Measurements from ENCODE around the gene PARVA. TPM values are rescaled to one million over a fixed set of nuclear protein-coding genes. Genes with fewer than 3 reads are reported as not detected.

The PARVA gene
- total and polyA plus RNA-seq, 2 of the 8 experiments (the other 6 are each of a cell fraction or from before 2014, with no cell fraction given) = 3.1 to 13.5 TPM

GRCh38 chr11:12441231-12441861 is 64.0 kb downstream of the PARVA start:
- no peak for FAIRE-seq
- no peak overlapping the region for H3K18ac ChIP-seq (ENCODE audit: extremely low read depth, low read length)
- H2BK120ac ChIP-seq (replicated peaks; ENCODE audit: low read depth, low read length) = no peak overlapping the region
- no peak overlapping the region for H3K23ac ChIP-seq (ENCODE audit: insufficient read length)
- H3K9me3 ChIP-seq (ENCODE audit: insufficient read depth in 2 of 2, low read depth in 1 of 2, low read length in 1 of 2) = 0 out of 4 replicates have a peak, but pooled peaks cover 0 to 4% of the 10 kb centered on the region in 2 experiments
- no peak overlapping the region for H2BK12ac ChIP-seq (ENCODE audit: low read depth, low read length)
- no peak overlapping the region for H3K9ac ChIP-seq (replicated peaks in 1 of 4; ENCODE audit: extremely low read depth in 1 of 4, low read depth in 3 of 4, low read length in 3 of 4)
- no peak overlapping the region for H3K56ac ChIP-seq (replicated peaks; ENCODE audit: insufficient read length, low read depth, low read length)
- no peak overlapping the region for H2BK5ac ChIP-seq (ENCODE audit: low read depth, low read length)
- H3K4ac ChIP-seq (replicated peaks; ENCODE audit: insufficient read length, low read depth, low read length) = no peak overlapping the region
- no peaks in the 10 kb centered on the region for H3K27me3 ChIP-seq (replicated peaks in 1 of 4; ENCODE audit: control insufficient read depth in 3 of 4, extremely low read depth in 1 of 4, insufficient read depth in 3 of 4, low read length in 3 of 4)
- H3K79me2 ChIP-seq (ENCODE audit: control insufficient read depth in 1 of 2, insufficient read depth in 2 of 2, low read length in 2 of 2) = no peaks in the 10 kb centered on the region
- H2AK5ac ChIP-seq (ENCODE audit: low read depth, low read length) = no peak overlapping the region
- no peaks in the 10 kb centered on the region for H3K36me3 ChIP-seq (ENCODE audit: control insufficient read depth in 2 of 4, insufficient read depth in 4 of 4, low read length in 3 of 4)
- peaks cover 0 to 3% (median 0%) of the 10 kb centered on the region in 4 experiments; a peak in 2 of 7 replicates for H3K4me1 ChIP-seq (replicated peaks in 1 of 4; ENCODE audit: control insufficient read depth in 3 of 4, insufficient read depth in 4 of 4, low read length in 3 of 4)
- H4K20me1 ChIP-seq (replicated peaks in 1 of 2; ENCODE audit: control insufficient read depth in 1 of 2, insufficient read depth in 2 of 2, low read length in 2 of 2) = no peaks in the 10 kb centered on the region
- WGBS, 2 experiments (ENCODE audit: extremely low coverage in 1 of 2, insufficient coverage in 1 of 2, insufficient read length in 1 of 2, insufficient replicate concordance in 2 of 2, low coverage in 1 of 2, low lambda C conversion rate in 2 of 2, missing lambda C conversion rate in 1 of 2) = 92% methylated on average over 7 of the region's 7 CpGs; no CpG with 5 or more reads in 1 of the 2 experiments
- CTCF ChIA-PET (ENCODE audit: partially characterized antibody) = interaction anchor here (0.8 to 1.5 kb wide), 6 partner anchors 12 to 1521 kb away, joined by 3 to 7 read pairs (median 4); no protein-coding TSS in a partner anchor
- no peak overlapping the region for H4K91ac ChIP-seq (replicated peaks; ENCODE audit: insufficient read length, low read length)
- no peak overlapping the region for H4K5ac ChIP-seq (ENCODE audit: insufficient read length, low read depth, low read length)
- H3K27ac ChIP-seq (ENCODE audit: low read depth, low read length) = no peak overlapping the region
- no peaks in the 10 kb centered on the region for H3K79me1 ChIP-seq (ENCODE audit: low read depth, low read length)
- H2BK15ac ChIP-seq (ENCODE audit: low read length) = no peak overlapping the region
- no peak overlapping the region for H3K4me2 ChIP-seq (ENCODE audit: insufficient read depth in 1 of 2, low read depth in 2 of 2, low read length in 2 of 2)
- H4K8ac ChIP-seq (ENCODE audit: extremely low read depth, insufficient read depth, low read length) = no peak overlapping the region
- no peak overlapping the region for H2AFZ ChIP-seq (ENCODE audit: low read length)
- no peaks in the 10 kb centered on the region; the same call in 1 of the 2 replicates for H3K23me2 ChIP-seq (ENCODE audit: low read depth, low read length)
- DNase-seq (ENCODE audit: low read depth in 1 of 2, low spot score in 2 of 2) = no peak
- H2BK20ac ChIP-seq (ENCODE audit: low read length) = no peak overlapping the region
- H3K4me3 ChIP-seq (ENCODE audit: extremely low read depth in 1 of 4, insufficient read depth in 2 of 4, low read depth in 3 of 4, low read length in 4 of 4) = no peak overlapping the region
- POLR2A ChIA-PET (ENCODE audit: partially characterized antibody) = interaction anchor here (0.7 kb wide), 1 partner anchor 43 kb away, joined by 3 read pairs; no protein-coding TSS in a partner anchor
- H3K14ac ChIP-seq (ENCODE audit: insufficient read length) = no peak overlapping the region
- TF ChIP-seq ZNF274 (IDR thresholded peaks at IDR 0.05; ENCODE audit: borderline replicate concordance, extremely low read depth, low read length) = no peak
- TF ChIP-seq BACH1 (IDR thresholded peaks at IDR 0.05; ENCODE audit: low read length) = no peak
- no peak for TF ChIP-seq BCL11A (IDR thresholded peaks at IDR 0.05; ENCODE audit: low read depth in 2 of 2, low read length in 2 of 2)
- TF ChIP-seq TAF7 (optimal IDR thresholded peaks at IDR 0.05; ENCODE audit: borderline replicate concordance, low read depth, low read length) = no peak
- TF ChIP-seq GTF2F1 (IDR thresholded peaks at IDR 0.05; ENCODE audit: borderline replicate concordance, low read depth, low read length) = no peak
- TF ChIP-seq PHF8 (conservative IDR thresholded peaks at IDR 0.05; ENCODE audit: low read depth, low read length) = no peak
- no peak for TF ChIP-seq KDM5A (IDR thresholded peaks at IDR 0.05; ENCODE audit: low read length)
- TF ChIP-seq RAD21 (IDR thresholded peaks at IDR 0.05 in 1 of 2, conservative IDR thresholded peaks at IDR 0.05 in 1 of 2; ENCODE audit: low read depth in 2 of 2, low read length in 2 of 2) = no peak
- no peak for TF ChIP-seq MAFK (IDR thresholded peaks at IDR 0.05; ENCODE audit: low read depth, low read length)
- TF ChIP-seq JUND (IDR thresholded peaks at IDR 0.05; ENCODE audit: low read length) = no peak
- TF ChIP-seq KDM4A (IDR thresholded peaks at IDR 0.05; ENCODE audit: low read depth, low read length, severe bottlenecking) = no peak
- TF ChIP-seq TEAD4 (IDR thresholded peaks at IDR 0.05; ENCODE audit: low read depth, low read length) = no peak

Data from H1 (cell line).